Bone marrow (tissue), 2 donors: ENCODE measurements around the gene CAMK1D.

ENCODE experiments used
- DNase-seq, 2 donors: peaks; one replicate each; lab custom pipeline; 2025; lab: John Stamatoyannopoulos, UW

CAMK1D gene

GRCh38 chr10:12561307-12561706 is 212.0 kb downstream of the CAMK1D start:
- DNase-seq, result no peak

- no peak for DNase-seq
Observed at GRCh38 chr10:12561720-12562119, 212.4 kb downstream of the CAMK1D start.

- DNase-seq, result no peak
Observed at GRCh38 chr10:12563489-12563888, 214.1 kb downstream of the CAMK1D start.

GRCh38 chr10:12564173-12564572 is 214.8 kb downstream of the CAMK1D start:
- peak in 1 of 2 donors; percentile 14 for DNase-seq

- DNase-seq, result no peak
Observed at GRCh38 chr10:12566161-12567115, 217.1 kb downstream of the CAMK1D start.

GRCh38 chr10:12568391-12569009 is 219.2 kb downstream of the CAMK1D start:
- no peak for DNase-seq

GRCh38 chr10:12572281-12572680 is 222.9 kb downstream of the CAMK1D start:
- no peak for DNase-seq

GRCh38 chr10:12577610-12578009 is 228.3 kb downstream of the CAMK1D start:
- no peak for DNase-seq

GRCh38 chr10:12579954-12580858 is 230.9 kb downstream of the CAMK1D start:
- DNase-seq, result peak in 1 of 2 donors; percentile 32

GRCh38 chr10:12583891-12584595 is 234.7 kb downstream of the CAMK1D start:
- no peak for DNase-seq

- DNase-seq, result no peak
Observed at GRCh38 chr10:12586741-12587140, 237.4 kb downstream of the CAMK1D start.

- no peak for DNase-seq
Observed at GRCh38 chr10:12587451-12587888, 238.1 kb downstream of the CAMK1D start.

GRCh38 chr10:12588091-12588860 is 238.9 kb downstream of the CAMK1D start:
- DNase-seq, result no peak

- DNase-seq, result no peak
Observed at GRCh38 chr10:12589291-12589690, 239.9 kb downstream of the CAMK1D start.

- no peak for DNase-seq
Observed at GRCh38 chr10:12589791-12590190, 240.4 kb downstream of the CAMK1D start.

GRCh38 chr10:12590675-12591659 is 241.6 kb downstream of the CAMK1D start:
- DNase-seq, result no peak

GRCh38 chr10:12592967-12593366 is 243.6 kb downstream of the CAMK1D start:
- DNase-seq, result no peak

GRCh38 chr10:12594448-12594944 is 245.1 kb downstream of the CAMK1D start:
- DNase-seq, result no peak

GRCh38 chr10:12595936-12596576 is 246.7 kb downstream of the CAMK1D start:
- no peak for DNase-seq
